A673 (cell line): Measurements from ENCODE around the gene RBSN.

Experiments used
- CTCF ChIP-seq: fragments of 300-800, 200-600 bp; sonication (generic); conservative IDR thresholded peaks from 2 replicates; pipeline ENCODE4 v1.5.1; 2017; ENCODE audit warnings: low read depth, mild to moderate bottlenecking, antibody characterized with exemption, low read length, moderate library complexity, mixed read lengths
- EZH2 ChIP-seq: fragments of 200-600 bp; sonication (generic); IDR thresholded peaks from 2 replicates; pipeline ENCODE4 v1.6.1; 2017; ENCODE audit warnings: borderline replicate concordance, low read depth, mild to moderate bottlenecking, mixed read lengths, antibody characterized with exemption, low read length; ENCODE audit not compliant: poor library complexity, severe bottlenecking

DNA sequence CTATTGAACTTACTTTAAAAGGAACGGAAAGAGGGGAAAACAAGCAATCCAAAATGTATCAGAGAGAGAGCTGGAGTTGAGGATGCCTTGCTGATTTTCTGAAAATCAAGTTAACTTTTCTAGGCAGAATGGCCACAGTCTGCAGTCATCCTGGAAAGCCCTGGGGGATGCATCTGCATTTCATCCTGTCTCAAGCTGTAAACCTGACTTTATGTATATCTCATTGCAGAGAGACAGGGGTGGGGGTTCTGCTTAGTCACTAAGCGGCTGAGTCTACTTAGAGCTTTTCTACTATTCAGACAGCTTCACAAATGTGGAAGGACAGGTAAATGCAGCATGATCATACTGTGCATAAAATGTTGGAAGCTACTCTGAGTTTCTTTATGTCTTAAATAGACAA, 75.2 kb downstream of the RBSN start:
- TF ChIP-seq CTCF: no peak
- no peak for TF ChIP-seq EZH2
